Nephron (organoid): Measurements from ENCODE around the gene FNDC3B.

ENCODE experiments used
- H3K27ac Mint-ChIP-seq, 3 experiments: 2 replicates each; pipeline ENCODE4 v1.8.0; 2020; ENCODE audit warnings: mixed read lengths in 3 of 3, mild to moderate bottlenecking in 2 of 3, moderate library complexity in 1 of 3
- H3K27me3 Mint-ChIP-seq: 2 replicates; pipeline ENCODE4 v1.8.0; 2021; ENCODE audit warnings: low read depth, mild to moderate bottlenecking, moderate library complexity, mixed read lengths
- H3K36me3 Mint-ChIP-seq: 2 replicates; pipeline ENCODE4 v1.8.0; 2020; ENCODE audit warnings: low read depth, mixed read lengths
- H3K4me1 Mint-ChIP-seq: 2 replicates; pipeline ENCODE4 v1.8.0; 2020; ENCODE audit warnings: mixed read lengths
- H3K4me3 Mint-ChIP-seq, 3 experiments: 2 replicates each; pipeline ENCODE4 v1.8.0; 2020; ENCODE audit warnings: mild to moderate bottlenecking in 3 of 3, mixed read lengths in 3 of 3, moderate library complexity in 2 of 3
- H3K9me3 Mint-ChIP-seq: 2 replicates; pipeline ENCODE4 v1.8.0; 2020; ENCODE audit warnings: mixed read lengths
- CTCF ChIP-seq, 3 experiments: fragments of 200-600 bp; sonication (generic); IDR thresholded peaks; one replicate each; pipeline ENCODE4 v1.5.0; 2021; ENCODE audit warnings: antibody characterized with exemption in 3 of 3; ENCODE audit not compliant: unreplicated experiment in 3 of 3

Gene FNDC3B

GRCh38 chr3:172378439-172378838 lies 339.1 kb downstream of the FNDC3B start:
- no peak overlapping the region for H3K27ac Mint-ChIP-seq
- no peaks in the 10 kb centered on the region for H3K27me3 Mint-ChIP-seq
- peaks cover 10% of the 10 kb centered on the region for H3K4me1 Mint-ChIP-seq
- H3K9me3 Mint-ChIP-seq = peaks cover 49% of the 10 kb centered on the region
- no peak overlapping the region for H3K4me3 Mint-ChIP-seq
- TF ChIP-seq CTCF (IDR thresholded peaks at IDR 0.05; ENCODE audit: unreplicated experiment in 3 of 3) = no peak
- peaks cover 87% of the 10 kb centered on the region for H3K36me3 Mint-ChIP-seq

- H3K27me3 Mint-ChIP-seq = no peaks in the 10 kb centered on the region
- peaks cover 49% of the 10 kb centered on the region for H3K9me3 Mint-ChIP-seq
- no peak overlapping the region for H3K27ac Mint-ChIP-seq
- H3K4me3 Mint-ChIP-seq = no peak overlapping the region
- TF ChIP-seq CTCF (IDR thresholded peaks at IDR 0.05; ENCODE audit: unreplicated experiment in 3 of 3) = no peak
- peaks cover 83% of the 10 kb centered on the region for H3K36me3 Mint-ChIP-seq
- H3K4me1 Mint-ChIP-seq = peaks cover 5% of the 10 kb centered on the region
Measured at GRCh38 chr3:172379372-172379771, 340.0 kb downstream of the FNDC3B start.

DNA sequence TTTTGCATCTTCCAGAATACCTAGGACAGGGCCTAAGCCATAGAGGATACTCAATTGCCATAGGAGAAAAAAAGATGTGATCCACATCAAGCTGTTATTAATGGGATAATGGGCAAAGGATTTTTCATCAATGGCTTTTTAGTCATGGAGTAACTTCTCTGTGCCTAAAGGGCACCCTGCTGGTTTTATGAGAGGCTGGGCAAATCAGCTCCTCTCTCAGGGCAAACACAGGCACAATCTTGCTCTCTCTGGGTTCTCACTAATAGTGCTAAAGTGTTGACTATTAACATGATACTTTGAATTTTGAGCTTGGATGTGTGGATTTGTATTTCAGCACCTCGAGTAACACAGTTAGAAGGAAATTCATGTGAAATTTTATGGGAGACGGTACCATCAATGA lies 341.3 kb downstream of the FNDC3B start:
- peaks cover 49% of the 10 kb centered on the region for H3K9me3 Mint-ChIP-seq
- peaks cover 5% of the 10 kb centered on the region for H3K4me1 Mint-ChIP-seq
- H3K27ac Mint-ChIP-seq = no peak overlapping the region
- H3K27me3 Mint-ChIP-seq = no peaks in the 10 kb centered on the region
- no peak overlapping the region for H3K4me3 Mint-ChIP-seq
- peaks cover 83% of the 10 kb centered on the region for H3K36me3 Mint-ChIP-seq
- no peak for TF ChIP-seq CTCF (IDR thresholded peaks at IDR 0.05; ENCODE audit: unreplicated experiment in 3 of 3)

DNA sequence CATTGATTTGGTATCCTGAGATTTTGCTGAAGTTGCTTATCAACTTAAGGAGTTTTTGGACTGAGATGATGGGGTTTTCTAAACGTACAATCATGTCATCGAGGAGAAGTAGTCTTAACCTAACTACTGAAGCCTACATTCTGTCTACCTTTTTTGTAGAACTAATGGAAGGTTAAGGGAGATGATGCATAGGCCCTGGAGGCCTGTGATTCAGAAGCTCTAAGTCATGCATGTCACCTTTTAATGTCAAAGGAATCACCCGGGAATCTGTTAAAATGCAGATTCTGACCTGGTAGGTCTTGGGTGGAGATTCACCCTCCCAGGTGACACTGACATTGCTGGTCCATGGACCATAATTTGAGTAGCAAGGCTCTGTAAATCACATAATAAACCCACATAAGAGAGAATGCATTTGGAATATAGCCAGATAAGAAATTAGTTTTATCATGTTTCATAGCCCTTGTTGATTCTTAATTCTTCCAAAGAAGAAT lies 344.0 kb downstream of the FNDC3B start:
- H3K27ac Mint-ChIP-seq = no peak overlapping the region
- TF ChIP-seq CTCF (IDR thresholded peaks at IDR 0.05; ENCODE audit: unreplicated experiment in 3 of 3) = no peak
- H3K4me1 Mint-ChIP-seq = no peaks in the 10 kb centered on the region
- H3K27me3 Mint-ChIP-seq = no peaks in the 10 kb centered on the region
- no peak overlapping the region for H3K4me3 Mint-ChIP-seq
- peaks cover 60% of the 10 kb centered on the region for H3K36me3 Mint-ChIP-seq
- H3K9me3 Mint-ChIP-seq = peaks cover 40% of the 10 kb centered on the region

DNA sequence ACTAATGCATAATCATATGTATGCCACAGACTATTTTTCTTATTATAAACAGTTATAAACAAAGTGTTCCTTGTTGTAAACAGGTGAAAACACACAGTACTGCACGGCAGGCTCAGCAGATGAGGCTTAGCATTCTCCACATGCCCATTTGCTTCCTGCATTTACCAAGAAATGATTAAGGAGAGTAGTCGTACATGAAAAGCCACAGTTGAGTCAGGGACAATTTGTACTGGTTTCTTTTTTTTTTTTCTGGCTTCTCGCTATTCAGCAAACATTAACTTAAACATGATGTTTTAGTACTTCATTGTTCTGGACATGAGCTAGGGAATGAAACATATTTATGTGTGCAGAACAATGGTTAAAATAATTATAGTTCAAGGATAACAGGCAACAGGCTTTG lies 345.5 kb downstream of the FNDC3B start:
- no peak for TF ChIP-seq CTCF (IDR thresholded peaks at IDR 0.05; ENCODE audit: unreplicated experiment in 3 of 3)
- Mint-ChIP-seq H3K27me3 (no peaks in the 10 kb centered on the region), H3K4me3 (no peak overlapping the region), H3K27ac (peak overlapping the region in 1 of 3 experiments; percentile 5), H3K36me3 (peaks cover 45% of the 10 kb centered on the region), H3K4me1 (peaks cover 2% of the 10 kb centered on the region), H3K9me3 (peaks cover 29% of the 10 kb centered on the region)

DNA sequence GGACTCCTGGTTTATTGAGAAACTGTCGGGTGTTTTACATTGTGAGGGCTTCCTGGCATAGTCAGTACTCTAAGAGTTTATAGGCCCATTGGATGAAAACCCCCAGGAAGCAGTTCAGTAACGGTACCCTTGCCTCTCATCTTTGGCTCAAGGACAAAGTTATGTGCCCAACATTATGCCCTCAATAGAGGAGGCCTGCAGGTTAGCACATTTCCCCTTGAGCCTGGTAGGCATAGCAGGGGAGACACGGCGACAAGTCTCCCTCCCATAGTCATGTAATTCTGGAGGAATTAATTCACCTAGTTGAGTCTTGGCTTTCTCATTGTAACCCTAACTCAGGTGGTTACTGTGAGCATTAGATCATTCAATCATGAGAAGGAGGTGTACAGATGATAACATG lies 348.4 kb downstream of the FNDC3B start:
- Mint-ChIP-seq H3K9me3 (peaks cover 4% of the 10 kb centered on the region), H3K4me3 (no peak overlapping the region), H3K36me3 (peaks cover 24% of the 10 kb centered on the region), H3K27ac (no peak overlapping the region), H3K4me1 (peaks cover 24% of the 10 kb centered on the region), H3K27me3 (no peaks in the 10 kb centered on the region)
- TF ChIP-seq CTCF (IDR thresholded peaks at IDR 0.05; ENCODE audit: unreplicated experiment in 3 of 3) = no peak
